ENCODE measurements around the gene SEPTIN11.

The SEPTIN11 gene

GRCh38 chr4:76998251-76998901 lies 48.8 kb downstream of the SEPTIN11 start:
- TF ChIP-seq, protein P1, sequence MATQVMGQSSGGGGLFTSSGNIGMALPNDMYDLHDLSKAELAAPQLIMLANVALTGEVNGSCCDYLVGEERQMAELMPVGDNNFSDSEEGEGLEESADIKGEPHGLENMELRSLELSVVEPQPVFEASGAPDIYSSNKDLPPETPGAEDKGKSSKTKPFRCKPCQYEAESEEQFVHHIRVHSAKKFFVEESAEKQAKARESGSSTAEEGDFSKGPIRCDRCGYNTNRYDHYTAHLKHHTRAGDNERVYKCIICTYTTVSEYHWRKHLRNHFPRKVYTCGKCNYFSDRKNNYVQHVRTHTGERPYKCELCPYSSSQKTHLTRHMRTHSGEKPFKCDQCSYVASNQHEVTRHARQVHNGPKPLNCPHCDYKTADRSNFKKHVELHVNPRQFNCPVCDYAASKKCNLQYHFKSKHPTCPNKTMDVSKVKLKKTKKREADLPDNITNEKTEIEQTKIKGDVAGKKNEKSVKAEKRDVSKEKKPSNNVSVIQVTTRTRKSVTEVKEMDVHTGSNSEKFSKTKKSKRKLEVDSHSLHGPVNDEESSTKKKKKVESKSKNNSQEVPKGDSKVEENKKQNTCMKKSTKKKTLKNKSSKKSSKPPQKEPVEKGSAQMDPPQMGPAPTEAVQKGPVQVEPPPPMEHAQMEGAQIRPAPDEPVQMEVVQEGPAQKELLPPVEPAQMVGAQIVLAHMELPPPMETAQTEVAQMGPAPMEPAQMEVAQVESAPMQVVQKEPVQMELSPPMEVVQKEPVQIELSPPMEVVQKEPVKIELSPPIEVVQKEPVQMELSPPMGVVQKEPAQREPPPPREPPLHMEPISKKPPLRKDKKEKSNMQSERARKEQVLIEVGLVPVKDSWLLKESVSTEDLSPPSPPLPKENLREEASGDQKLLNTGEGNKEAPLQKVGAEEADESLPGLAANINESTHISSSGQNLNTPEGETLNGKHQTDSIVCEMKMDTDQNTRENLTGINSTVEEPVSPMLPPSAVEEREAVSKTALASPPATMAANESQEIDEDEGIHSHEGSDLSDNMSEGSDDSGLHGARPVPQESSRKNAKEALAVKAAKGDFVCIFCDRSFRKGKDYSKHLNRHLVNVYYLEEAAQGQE (IDR thresholded peaks at IDR 0.05; ENCODE audit: low read depth) = no peak
- TF ChIP-seq USF1 (IDR thresholded peaks at IDR 0.05) (no peak), CREB1 (IDR thresholded peaks at IDR 0.05; ENCODE audit: low read depth) (no peak), CEBPB (IDR thresholded peaks at IDR 0.05) (no peak), RAD21 (IDR thresholded peaks at IDR 0.05; ENCODE audit: low read depth) (no peak), NFIC (IDR thresholded peaks at IDR 0.05) (no peak), EP300 (IDR thresholded peaks at IDR 0.05; ENCODE audit: borderline replicate concordance) (no peak), YY1 (IDR thresholded peaks at IDR 0.05; ENCODE audit: low read depth) (no peak), TAF1 (IDR thresholded peaks at IDR 0.05; ENCODE audit: low read depth) (no peak), TCF12 (IDR thresholded peaks at IDR 0.05; ENCODE audit: low read depth) (no peak), TEAD4 (IDR thresholded peaks at IDR 0.05) (no peak), EGR1 (IDR thresholded peaks at IDR 0.05) (no peak), ZBTB7A (IDR thresholded peaks at IDR 0.05; ENCODE audit: low read depth) (no peak), FOXM1 (IDR thresholded peaks at IDR 0.05; ENCODE audit: borderline replicate concordance, low read depth) (no peak)
- TF ChIP-seq, protein P2, sequence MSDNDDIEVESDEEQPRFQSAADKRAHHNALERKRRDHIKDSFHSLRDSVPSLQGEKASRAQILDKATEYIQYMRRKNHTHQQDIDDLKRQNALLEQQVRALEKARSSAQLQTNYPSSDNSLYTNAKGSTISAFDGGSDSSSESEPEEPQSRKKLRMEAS (IDR thresholded peaks at IDR 0.05) = no peak
